IPS-18c (cell line): ENCODE measurements around the gene ACOT8.
"Not testable (repeated sequence)": the region's sequence is repeated elsewhere in the genome, so short reads cannot be mapped to it uniquely, and the experiment has no call there.

Source experiments
- H3K4me3 ChIP-seq: 2 replicates; pipeline ENCODE4 v1.7.0; 2013; ENCODE audit warnings: low read depth, mild to moderate bottlenecking, low read length, moderate library complexity; ENCODE audit not compliant: insufficient read depth
- H3K9me3 ChIP-seq: one replicate; pipeline ENCODE4 v1.6.1; 2013; ENCODE audit warnings: mild to moderate bottlenecking, low read length, moderate library complexity; ENCODE audit not compliant: control insufficient read depth, insufficient read depth

The ACOT8 gene

DNA sequence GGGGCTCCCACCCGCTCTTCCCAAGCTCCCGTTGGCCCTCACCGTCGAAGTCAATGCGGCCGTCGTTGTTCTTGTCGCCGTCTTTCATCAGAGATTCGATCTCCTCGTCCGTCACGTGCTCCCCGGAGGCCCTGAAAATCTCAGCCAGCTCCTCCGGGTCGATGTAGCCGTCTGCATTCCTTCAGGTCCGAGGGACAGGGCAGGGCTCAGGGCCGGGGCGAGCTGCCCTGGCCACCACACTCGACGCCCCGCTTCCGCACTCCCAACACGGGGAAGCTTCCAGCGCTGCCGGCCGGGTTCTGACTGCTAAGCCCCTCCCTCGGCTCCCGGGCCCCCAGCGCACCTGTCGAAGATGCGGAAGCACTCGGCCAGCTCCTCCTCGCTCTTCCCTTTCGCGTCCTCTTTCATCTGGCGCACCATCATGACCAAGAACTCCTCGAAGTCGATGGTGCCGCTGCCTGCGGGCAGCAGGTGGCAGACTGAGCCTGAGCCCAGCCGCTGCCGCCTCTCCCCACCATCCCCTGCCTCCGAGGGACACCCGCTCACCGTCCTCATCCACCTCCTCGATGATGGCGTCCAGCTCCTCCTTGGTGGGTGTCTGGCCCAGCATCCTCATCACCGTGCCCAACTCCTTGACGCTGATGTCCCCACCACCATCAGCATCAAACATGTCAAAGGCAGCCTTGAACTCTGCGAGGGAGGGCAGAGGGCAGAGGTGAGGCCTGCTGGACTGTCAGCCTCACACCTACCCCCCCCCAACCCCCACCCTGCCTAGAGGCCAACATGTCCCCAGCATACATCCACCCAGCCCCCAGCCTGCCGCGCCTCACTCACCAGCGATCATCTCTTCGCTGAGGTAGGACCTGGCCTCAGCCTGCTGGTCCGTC lies 33.0 kb downstream of the ACOT8 start:
- peak overlapping the region; percentile 24; the same call in 1 of the 2 replicates for H3K4me3 ChIP-seq
- no peaks in the 10 kb centered on the region for H3K9me3 ChIP-seq

DNA sequence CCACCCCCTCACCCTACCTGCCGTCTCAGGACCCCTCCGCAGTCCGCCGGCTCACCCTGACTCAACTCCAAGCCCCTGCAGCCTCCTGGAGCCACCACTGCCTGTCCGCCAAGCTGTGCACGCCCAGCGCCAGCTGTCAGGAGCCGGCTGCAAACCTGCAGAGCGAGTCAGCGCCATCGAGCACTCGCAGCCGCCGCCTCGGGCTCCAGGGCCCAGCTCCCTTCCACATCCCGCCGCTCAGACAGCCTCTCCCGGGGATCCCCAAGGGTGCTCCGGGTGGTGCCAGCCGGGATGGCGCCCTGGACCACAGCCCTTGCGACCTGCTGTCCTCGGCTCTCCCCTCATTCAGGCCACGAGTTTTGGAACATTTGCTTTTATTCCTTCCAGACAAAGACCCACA lies 34.3 kb downstream of the ACOT8 start:
- no peaks in the 10 kb centered on the region for H3K9me3 ChIP-seq
- peak overlapping the region; percentile 20; the same call in 1 of the 2 replicates for H3K4me3 ChIP-seq

DNA sequence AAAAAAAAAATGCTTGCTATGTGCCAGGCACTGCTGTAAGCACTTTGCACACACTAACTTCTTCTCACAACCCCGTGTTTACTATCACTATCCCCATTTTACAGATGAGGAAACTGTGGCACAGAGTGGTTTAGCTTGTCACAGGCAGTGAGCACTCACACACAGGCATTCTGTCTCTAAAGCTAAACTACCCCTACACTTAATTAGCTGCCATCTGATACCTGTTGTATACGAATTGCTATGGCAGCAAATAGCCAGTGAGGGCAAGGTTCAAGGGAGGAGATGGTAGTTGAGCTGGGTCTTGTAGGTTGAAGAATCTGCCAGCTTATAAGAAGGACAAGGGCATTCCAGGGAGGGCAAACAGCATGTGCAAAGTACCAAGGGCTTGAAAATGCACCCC lies 35.2 kb downstream of the ACOT8 start:
- Histone ChIP-seq H3K9me3 (no peaks in the 10 kb centered on the region), H3K4me3 (no peak overlapping the region)

DNA sequence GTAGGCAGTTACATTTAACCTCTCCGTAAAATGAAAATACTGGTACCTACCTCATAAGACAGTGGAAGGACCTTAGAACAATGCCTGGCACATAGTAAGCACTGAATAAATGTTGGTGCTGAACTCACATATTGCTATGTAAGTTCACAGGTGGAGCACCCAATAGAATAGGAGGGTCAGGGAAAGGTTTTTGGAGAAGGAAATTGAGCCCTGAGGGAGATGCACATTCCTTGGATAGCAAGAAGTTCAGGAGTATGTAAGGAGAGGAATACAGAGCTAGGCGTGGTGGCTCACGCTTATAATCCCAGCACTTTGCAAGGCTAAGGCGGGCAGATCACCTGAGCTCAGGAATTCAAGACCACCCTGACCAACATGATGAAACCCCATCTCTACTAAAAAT lies 37.7 kb downstream of the ACOT8 start:
- Histone ChIP-seq H3K9me3 (no peaks in the 10 kb centered on the region), H3K4me3 (no peak overlapping the region)

DNA sequence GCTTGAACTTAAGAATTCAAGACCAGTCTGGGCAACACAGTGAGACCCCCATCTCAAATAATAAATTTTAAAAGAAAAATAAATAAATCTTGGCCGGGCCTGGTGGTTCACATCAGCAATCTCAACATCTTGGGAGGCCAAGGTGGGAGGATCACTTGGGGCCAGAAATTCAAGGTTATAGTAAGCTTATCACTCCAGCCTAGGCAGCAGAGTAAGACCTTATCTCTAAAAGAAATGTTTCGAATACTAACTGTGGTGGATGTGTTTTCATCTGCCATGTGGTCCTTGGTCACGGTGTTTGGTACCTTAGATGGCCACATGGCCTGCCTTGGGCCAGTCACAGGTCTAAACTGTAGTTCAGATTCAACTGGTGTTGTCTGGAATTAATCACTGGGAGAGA lies 39.0 kb downstream of the ACOT8 start:
- Histone ChIP-seq H3K9me3 (no peaks in the 10 kb centered on the region), H3K4me3 (no peak overlapping the region)

DNA sequence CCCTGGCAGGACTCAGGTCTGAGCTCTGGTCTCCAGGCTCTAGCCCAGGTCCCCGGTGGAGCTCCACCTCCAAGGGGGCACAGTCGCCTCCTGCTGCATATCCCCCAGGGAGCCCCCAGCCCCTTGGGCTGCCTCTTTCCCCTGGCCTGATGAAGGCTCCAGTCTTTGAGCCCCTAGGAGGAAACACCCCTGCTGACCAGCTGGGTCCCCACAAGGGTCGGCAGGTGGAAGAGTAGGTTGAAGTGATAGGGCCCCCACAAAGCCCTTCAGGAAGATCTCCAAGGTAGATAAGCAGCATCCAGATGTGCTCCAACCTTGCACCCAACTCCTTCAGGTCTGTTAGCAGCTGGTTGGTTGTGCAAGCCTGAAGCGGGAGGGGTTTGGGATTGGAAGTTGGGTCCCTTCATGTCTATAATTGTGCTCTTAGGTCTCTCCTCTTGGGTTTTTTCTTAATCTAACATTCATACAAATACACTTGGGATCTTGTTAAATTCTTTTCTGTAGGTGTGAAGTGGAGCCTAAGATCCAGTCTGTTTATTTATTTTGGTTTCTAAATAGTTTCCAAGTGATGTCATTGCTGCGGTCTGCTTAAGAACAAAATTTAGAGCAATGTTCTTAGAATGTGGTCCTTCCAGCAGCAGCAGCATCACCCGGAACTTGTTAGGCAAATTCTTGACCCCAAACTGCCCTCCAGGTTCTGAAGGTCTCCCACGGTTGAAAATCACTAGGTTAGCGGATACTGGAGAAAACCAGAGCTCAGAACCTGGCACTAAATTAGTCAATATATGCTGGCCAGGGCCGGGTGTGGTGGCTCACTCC lies 39.6 kb downstream of the ACOT8 start:
- Histone ChIP-seq H3K4me3 (no peak overlapping the region), H3K9me3 (no peaks in the 10 kb centered on the region)

DNA sequence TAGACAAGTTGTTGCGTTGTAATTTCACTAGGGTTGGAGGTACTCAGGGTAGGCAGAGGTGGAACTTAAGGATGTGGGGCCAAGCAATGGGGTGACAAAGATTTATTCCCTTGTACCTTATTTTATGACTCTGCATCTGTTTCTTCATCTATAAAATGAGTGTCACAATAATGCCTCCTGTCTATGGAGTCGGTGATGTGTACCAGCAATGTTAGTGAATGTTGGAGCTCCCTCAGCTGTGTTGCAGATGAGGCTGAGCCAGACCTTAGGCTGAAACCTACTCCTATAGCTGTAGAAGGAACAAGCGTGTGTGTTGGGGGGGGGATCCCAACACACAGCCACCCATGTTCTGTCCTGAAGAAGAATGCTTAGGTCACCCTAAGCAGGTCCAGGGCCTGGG lies 40.2 kb downstream of the ACOT8 start:
- Histone ChIP-seq H3K9me3 (no peaks in the 10 kb centered on the region), H3K4me3 (no peak overlapping the region)

DNA sequence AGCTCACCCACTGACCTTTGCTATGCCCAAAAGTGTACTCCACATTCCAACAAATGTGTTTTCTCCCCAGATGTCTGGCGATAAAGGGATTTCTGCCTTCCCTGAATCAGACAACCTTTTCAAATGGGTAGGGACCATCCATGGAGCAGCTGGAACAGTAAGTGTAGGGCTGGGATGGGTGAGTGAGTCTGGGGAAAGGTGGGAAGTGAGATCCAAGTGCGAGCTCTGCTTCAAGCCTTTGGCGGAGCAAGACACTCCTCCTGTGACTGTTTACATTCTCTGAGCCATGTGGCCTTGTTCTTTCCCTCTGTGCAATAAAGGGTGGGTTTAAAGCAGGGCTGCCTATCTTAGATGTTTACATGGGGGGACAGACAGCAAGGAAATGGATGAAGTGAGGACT lies 42.9 kb downstream of the ACOT8 start:
- H3K4me3 ChIP-seq: no peak overlapping the region

DNA sequence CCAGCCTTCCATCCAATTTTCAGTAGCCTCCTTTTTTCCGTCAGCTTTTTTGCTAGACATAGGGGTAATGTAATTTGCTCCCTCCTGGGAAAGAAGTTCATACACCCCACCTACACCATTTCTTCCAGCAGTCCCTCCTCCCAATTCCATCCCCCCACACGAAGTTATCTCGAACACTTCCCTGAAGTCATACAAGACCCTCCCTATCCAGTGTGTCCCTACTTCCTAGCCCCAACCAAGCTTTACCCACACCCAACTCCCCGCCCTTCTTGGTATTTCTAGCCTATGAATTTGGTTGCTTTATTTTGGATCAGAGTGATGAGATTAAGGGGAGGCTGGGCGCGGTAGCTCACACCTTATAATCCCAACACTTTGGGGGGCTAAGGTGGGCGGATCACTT lies 43.7 kb downstream of the ACOT8 start:
- Histone ChIP-seq H3K4me3 (peak overlapping the region; percentile 98), H3K9me3 (no peaks in the 10 kb centered on the region)

More for the DNA sequence above, 42.9 kb downstream of the ACOT8 start:
- no peaks in the 10 kb centered on the region for H3K9me3 ChIP-seq

DNA sequence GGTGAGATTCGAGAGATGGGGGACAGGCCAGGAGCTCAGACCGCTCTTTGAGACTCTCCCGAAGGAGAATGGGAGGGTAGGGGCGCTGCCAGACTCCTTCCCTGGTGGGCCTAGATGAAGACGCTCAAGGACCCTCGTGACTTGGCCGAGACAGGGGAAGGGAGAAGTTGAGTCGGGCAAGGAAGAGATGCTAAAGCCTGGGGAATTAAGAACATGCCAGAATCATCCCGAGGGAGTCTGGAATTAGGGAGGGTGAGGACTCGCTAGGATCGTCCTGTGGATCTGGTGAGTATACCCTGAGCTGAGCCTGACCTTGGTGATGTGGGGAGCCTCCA lies 44.2 kb downstream of the ACOT8 start:
- no peaks in the 10 kb centered on the region for H3K9me3 ChIP-seq
- H3K4me3 ChIP-seq: peak overlapping the region; percentile 98

DNA sequence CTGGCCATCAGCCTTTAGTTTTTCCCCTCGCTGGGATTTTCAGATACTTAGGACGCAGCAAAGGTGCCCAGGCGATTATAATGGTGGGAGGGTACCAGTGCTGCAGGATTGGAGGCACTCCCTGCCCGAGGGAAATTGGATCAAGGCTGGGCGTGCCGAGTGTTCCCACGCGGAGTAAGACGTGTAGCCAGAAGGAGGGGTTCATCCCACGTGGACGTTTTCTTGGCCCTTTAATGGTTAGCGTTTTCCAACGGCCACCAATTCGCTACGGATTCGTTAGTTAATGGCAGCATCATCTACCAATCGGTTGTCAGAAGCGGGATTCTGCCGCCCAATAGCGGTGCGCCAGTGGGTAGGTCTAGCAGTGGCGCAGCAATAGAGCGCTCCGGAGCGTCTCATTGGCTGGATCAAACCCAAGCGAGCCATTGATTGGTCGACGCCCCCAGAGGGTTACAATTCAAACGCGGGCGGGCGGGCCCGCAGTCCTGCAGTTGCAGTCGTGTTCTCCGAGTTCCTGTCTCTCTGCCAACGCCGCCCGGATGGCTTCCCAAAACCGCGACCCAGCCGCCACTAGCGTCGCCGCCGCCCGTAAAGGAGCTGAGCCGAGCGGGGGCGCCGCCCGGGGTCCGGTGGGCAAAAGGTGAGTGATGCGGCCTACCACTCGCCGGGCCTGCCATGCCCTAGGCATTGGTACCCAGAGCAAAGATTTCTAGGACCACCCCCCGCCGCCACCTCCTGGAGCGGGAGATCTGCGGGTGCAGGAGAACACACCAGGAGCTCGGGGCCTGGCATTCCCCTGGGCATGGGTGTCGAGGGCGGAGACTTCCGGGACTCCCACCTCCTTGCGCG lies 44.8 kb downstream of the ACOT8 start, which contains the start of gene UBE2C:
UBE2C (plus strand) TSS at position 488 of the 849 bp plus-strand sequence; CDS start at position 540, 52 bp downstream.
- Histone ChIP-seq H3K4me3 (peak within 1 kb of the TSS; percentile 98), H3K9me3 (no peaks in the 10 kb centered on the region)

DNA sequence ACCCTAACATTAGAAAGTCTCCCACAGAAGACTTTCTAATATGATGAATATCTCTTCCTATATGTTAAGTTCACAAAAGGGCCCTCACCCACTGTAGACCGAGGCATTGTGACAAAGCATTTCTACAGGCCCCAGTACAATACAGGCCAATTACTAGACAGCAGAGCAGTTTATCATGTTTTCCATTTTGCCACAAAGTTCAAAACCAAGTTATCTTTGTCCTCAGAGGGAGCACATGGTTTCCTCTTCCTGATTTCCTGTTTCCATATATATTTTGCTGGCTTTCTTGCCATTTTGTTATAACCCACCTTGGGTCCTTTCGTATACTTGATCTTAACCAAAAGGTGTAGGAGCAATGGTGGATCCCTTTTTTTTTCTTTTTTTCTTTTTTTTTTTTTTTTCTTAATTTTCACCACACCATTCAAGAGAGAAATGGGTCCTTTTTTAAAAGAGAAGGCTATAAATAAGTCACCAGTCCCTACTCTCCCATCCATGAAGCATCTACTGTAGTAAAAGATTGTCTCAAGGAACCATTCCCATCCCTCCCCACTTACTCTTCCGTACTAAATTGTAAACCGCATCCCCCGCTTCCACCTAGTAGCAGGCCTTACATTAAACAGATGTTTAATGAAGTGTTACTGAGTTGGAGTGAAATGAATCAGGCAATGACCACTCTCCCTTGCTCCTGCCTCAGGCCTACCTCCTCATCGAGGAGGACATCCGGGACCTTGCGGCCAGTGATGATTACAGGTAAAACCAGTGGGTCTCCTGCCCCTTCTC lies 46.8 kb downstream of the ACOT8 start:
- no peaks in the 10 kb centered on the region for H3K9me3 ChIP-seq
- H3K4me3 ChIP-seq: no peak overlapping the region

DNA sequence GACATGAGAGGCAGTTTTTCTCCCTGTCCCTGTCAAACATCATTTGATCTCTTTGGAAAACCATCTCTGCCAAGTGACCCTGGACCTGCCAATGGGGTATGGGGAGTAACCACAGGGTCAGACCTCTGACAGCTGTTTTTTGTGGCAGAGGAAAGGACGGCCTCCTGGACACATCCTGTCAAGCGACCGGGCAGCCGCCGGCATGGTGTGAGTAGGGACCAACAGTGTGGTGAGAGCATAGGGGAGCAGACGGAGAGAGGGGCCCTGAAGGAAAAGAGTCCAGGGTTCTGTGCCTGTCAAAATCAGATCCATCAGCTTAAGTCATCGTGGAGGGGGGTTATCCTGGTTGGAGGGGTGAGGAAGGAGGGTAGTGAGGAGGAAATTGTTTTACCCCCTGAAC lies 55.3 kb downstream of the ACOT8 start:
- no peaks in the 10 kb centered on the region for H3K9me3 ChIP-seq
- no peak overlapping the region for H3K4me3 ChIP-seq

DNA sequence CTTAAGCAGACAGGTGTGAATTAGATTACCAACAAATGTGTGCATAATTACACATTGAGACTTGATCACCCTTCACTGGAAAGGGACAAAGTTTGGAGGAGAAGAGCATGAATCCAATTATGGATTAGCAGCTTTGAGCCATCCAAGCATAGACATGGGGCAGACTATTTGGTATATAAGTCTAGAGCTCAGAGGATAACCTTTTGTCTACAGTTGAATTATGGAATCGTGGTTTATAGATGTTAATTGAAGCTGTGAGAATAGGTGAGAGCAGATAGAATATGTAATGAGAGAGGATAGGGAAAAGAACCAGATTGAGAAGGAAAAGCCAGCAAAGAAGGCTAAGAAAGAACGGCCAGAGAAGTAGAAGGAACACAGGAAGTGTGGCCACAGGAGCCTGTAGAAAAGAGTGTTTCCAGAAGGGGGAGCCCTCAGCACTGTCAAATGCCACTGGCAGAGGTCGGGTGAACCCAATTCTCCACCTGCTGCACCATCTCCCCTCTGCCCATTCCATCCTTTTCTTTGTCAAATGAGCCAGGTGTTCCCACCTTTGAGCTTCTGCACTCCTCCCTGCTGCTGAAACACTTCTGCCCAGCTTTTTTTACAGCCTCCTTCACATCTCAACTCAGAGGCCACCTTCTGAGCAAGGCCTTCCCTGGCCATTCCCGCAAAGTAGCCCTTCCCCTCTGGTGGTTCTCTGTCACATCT lies 58.1 kb downstream of the ACOT8 start:
- Histone ChIP-seq H3K9me3 (no peaks in the 10 kb centered on the region), H3K4me3 (no peak overlapping the region)

DNA sequence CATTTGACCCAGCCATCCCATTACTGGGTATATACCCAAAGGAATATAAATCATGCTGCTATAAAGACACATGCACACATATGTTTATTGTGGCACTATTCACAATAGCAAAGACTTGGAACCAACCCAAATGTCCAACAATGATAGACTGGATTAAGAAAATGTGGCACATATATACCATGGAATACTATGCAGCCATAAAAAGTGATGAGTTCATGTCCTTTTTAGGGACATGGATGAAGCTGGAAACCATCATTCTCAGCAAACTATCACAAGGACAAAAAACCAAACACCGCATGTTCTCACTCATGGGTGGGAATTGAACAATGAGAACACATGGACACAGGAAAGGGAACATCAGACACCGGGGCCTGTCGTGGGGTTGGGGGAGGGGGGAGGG lies 59.2 kb downstream of the ACOT8 start:
- not testable (repeated sequence) for H3K9me3 ChIP-seq, H3K4me3 ChIP-seq

DNA sequence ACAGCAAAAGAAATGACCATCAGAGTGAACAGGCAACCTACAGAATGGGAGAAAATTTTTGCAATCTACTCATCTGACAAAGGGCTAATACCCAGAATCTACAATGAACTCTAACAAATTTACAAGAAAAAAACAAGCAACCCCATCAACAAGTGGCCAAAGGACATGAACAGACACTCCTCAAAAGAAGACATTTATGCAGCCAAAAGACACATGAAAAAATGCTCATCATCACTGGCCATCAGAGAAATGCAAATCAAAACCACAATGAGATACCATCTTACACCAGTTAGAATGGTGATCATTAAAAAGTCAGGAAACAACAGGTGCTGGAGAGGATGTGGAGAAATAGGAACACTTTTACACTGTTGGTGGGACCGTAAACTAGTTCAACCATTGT lies 59.7 kb downstream of the ACOT8 start:
- H3K4me3 ChIP-seq: not testable (repeated sequence)

More for the DNA sequence above, 59.7 kb downstream of the ACOT8 start:
- not testable (repeated sequence) for H3K9me3 ChIP-seq
